GM23338 (cell line): ENCODE data around the gene SLC4A7. TPM values are rescaled to one million over a fixed set of nuclear protein-coding genes. Genes with fewer than 3 reads are reported as not detected.

Experiments
- ATAC-seq: fragments of 200-7000 bp; cut with Tn5 transposase; 3 replicates; pipeline ENCODE4 v1.9.1; 2020
- DNase-seq: peaks from one replicate; pipeline ENCODE4 v3.0.0-alpha.2; 2015; ENCODE audit warnings: low spot score
- H2AFZ ChIP-seq: fragments of 200-600 bp; sonication (generic); 2 replicates; pipeline ENCODE4 v1.8.0; 2016; ENCODE audit warnings: antibody characterized with exemption, mild to moderate bottlenecking, moderate library complexity
- H3F3A ChIP-seq: fragments of 200-600 bp; sonication (generic); replicated peaks from 2 replicates; pipeline ENCODE4 v1.8.0; 2017; ENCODE audit warnings: antibody characterized with exemption, mixed run types, low read depth
- H3K27ac ChIP-seq: fragments of 200-600 bp; sonication (generic); 2 replicates; pipeline ENCODE4 v1.6.1; 2016; ENCODE audit warnings: low read depth
- H3K27me3 ChIP-seq: fragments of 200-600 bp; sonication (generic); 2 replicates; pipeline ENCODE4 v1.8.0; 2016; ENCODE audit warnings: mild to moderate bottlenecking, mixed run types, moderate library complexity; ENCODE audit not compliant: insufficient read depth
- H3K36me3 ChIP-seq: fragments of 200-600 bp; sonication (generic); 2 replicates; pipeline ENCODE4 v1.8.0; 2016; ENCODE audit warnings: mild to moderate bottlenecking; ENCODE audit not compliant: insufficient read depth
- H3K4me1 ChIP-seq: fragments of 200-600 bp; sonication (generic); 2 replicates; pipeline ENCODE4 v1.8.0; 2016; ENCODE audit warnings: mild to moderate bottlenecking, moderate library complexity; ENCODE audit not compliant: insufficient read depth
- H3K4me2 ChIP-seq: fragments of 200-600 bp; sonication (generic); 2 replicates; pipeline ENCODE4 v1.7.1; 2017; ENCODE audit warnings: mixed run types
- H3K4me3 ChIP-seq: fragments of 200-600 bp; sonication (generic); 2 replicates; pipeline ENCODE4 v1.6.1; 2016; ENCODE audit warnings: mixed run types
- H3K79me2 ChIP-seq: fragments of 200-600 bp; sonication (generic); replicated peaks from 2 replicates; pipeline ENCODE4 v1.8.0; 2017; ENCODE audit warnings: mild to moderate bottlenecking; ENCODE audit not compliant: insufficient read depth
- H3K9me2 ChIP-seq: fragments of 200-600 bp; sonication (generic); 2 replicates; pipeline ENCODE4 v1.8.0; 2017; ENCODE audit not compliant: insufficient read depth
- H4K20me1 ChIP-seq: fragments of 200-600 bp; sonication (generic); replicated peaks from 2 replicates; pipeline ENCODE4 v1.8.0; 2017; ENCODE audit warnings: mild to moderate bottlenecking; ENCODE audit not compliant: insufficient read depth
- H3K27ac Mint-ChIP-seq: 2 replicates; pipeline ENCODE4 v1.8.0; 2020; ENCODE audit warnings: inconsistent platforms, mild to moderate bottlenecking, moderate library complexity, mixed read lengths
- H3K27me3 Mint-ChIP-seq: 3 replicates; pipeline ENCODE4 v1.8.0; 2022; ENCODE audit warnings: low read depth, mild to moderate bottlenecking, moderate library complexity, mixed read lengths, inconsistent platforms; ENCODE audit not compliant: insufficient read depth, poor library complexity
- H3K36me3 Mint-ChIP-seq: 3 replicates; pipeline ENCODE4 v1.8.0; 2021; ENCODE audit warnings: low read depth, mild to moderate bottlenecking, inconsistent platforms, moderate library complexity, mixed read lengths
- H3K4me1 Mint-ChIP-seq: 3 replicates; pipeline ENCODE4 v1.8.0; 2020; ENCODE audit warnings: mild to moderate bottlenecking, inconsistent platforms, mixed read lengths
- H3K4me3 Mint-ChIP-seq: 3 replicates; pipeline ENCODE4 v1.8.0; 2021; ENCODE audit warnings: moderate library complexity, mild to moderate bottlenecking, inconsistent platforms, mixed read lengths
- H3K9me3 Mint-ChIP-seq: 3 replicates; pipeline ENCODE4 v1.8.0; 2020; ENCODE audit warnings: moderate library complexity, mild to moderate bottlenecking, inconsistent platforms, mixed read lengths
- CTCF ChIP-seq, 2 experiments: fragments of 200-600 bp in 1 of 2; sonication (generic) in 1 of 2; conservative IDR thresholded peaks; 2 replicates each; pipeline versions ENCODE4 v1.5.1 to v1.6.1; 2016 to 2017; ENCODE audit warnings: antibody characterized with exemption in 2 of 2, low read depth in 2 of 2, mild to moderate bottlenecking in 2 of 2, moderate library complexity in 1 of 2
- REST ChIP-seq: IDR thresholded peaks from one replicate; pipeline ENCODE4 v1.6.1; 2018; ENCODE audit warnings: antibody characterized with exemption; ENCODE audit not compliant: unreplicated experiment
- ZNF462 ChIP-seq: fragments of 250-450 bp; sonication (Bioruptor Pico); IDR thresholded peaks from 2 replicates; pipeline ENCODE4 v1.5.0; 2020; ENCODE audit warnings: mild to moderate bottlenecking, moderate library complexity
- polyA plus RNA-seq: library from polyadenylated mRNA; unstranded; fragments of >200 nt; fragmentation: Nextera tagmentation; extraction: Ambion mirVana; gene quantifications from 2 replicates; pipeline ENCODE4 v1.2.1, GENCODE V29; 2016
- total RNA-seq: library from RNA; depleted of rRNA; stranded (reverse); fragments of >200 nt; shearing (Covaris generic); gene quantifications from 2 replicates; pipeline ENCODE4 v1.2.3, GENCODE V29; 2014

Gene SLC4A7
- total and polyA plus RNA-seq, 2 experiments from 2014 or later, result 44.4 to 101 TPM

- ATAC-seq (no peak), DNase-seq (peak; percentile 31)
- Histone ChIP-seq H3K4me2 (no peak overlapping the region), H3K27me3 (no peaks in the 10 kb centered on the region), H3K79me2 (peaks cover 100% of the 10 kb centered on the region), H3F3A (no peaks in the 10 kb centered on the region), H3K4me1 (peaks cover 4% of the 10 kb centered on the region; the same call in 1 of the 2 replicates), H2AFZ (no peak overlapping the region), H3K4me3 (no peak overlapping the region), H3K9me2 (no peaks in the 10 kb centered on the region), H4K20me1 (peaks cover 25% of the 10 kb centered on the region), H3K27ac (no peak overlapping the region), H3K36me3 (no peaks in the 10 kb centered on the region)
- Mint-ChIP-seq H3K27me3 (no peaks in the 10 kb centered on the region), H3K4me1 (peaks cover 23% of the 10 kb centered on the region; the same call in 2 of the 3 replicates), H3K36me3 (peaks cover 15% of the 10 kb centered on the region), H3K4me3 (no peak overlapping the region), H3K27ac (no peak overlapping the region), H3K9me3 (no peaks in the 10 kb centered on the region)
- no peak for TF ChIP-seq REST
- TF ChIP-seq CTCF (conservative IDR thresholded peaks at IDR 0.05; ENCODE audit: low read depth in 2 of 2), result peak; percentile 43 to 67
- TF ChIP-seq ZNF462 (CRISPR knock-in tag), result no peak
Measured at GRCh38 chr3:27467545-27467944, 16.6 kb downstream of the SLC4A7 start.
